Keratinocyte (primary cell): ENCODE results near the gene AFAP1L2. TPM values are rescaled to one million over a fixed set of nuclear protein-coding genes. Genes with fewer than 3 reads are reported as not detected.

ENCODE experiments used
- DNase-seq: peaks from one replicate; pipeline ENCODE4 v3.0.0-alpha.2; 2011; ENCODE audit warnings: low read depth, missing footprints, low spot score
- FAIRE-seq: peaks from 2 replicates; lab custom pipeline; 2011; peaks lifted over from hg19 to GRCh38; lab: Jason Lieb, UNC
- H2AFZ ChIP-seq: 2 replicates; pipeline ENCODE4 v1.6.0; 2012; ENCODE audit warnings: low read length, control low read depth, inconsistent platforms; ENCODE audit not compliant: control insufficient read depth
- H3K27ac ChIP-seq: 2 replicates; pipeline ENCODE4 v1.5.1; 2011; ENCODE audit warnings: low read length; ENCODE audit not compliant: control insufficient read depth, insufficient read depth
- H3K27me3 ChIP-seq: 3 replicates; pipeline ENCODE4 v1.6.0; 2011; ENCODE audit warnings: low read length; ENCODE audit not compliant: control insufficient read depth, insufficient read depth; ENCODE audit errors: extremely low read depth
- H3K36me3 ChIP-seq, 2 experiments: 2 replicates in 1 of 2; 3 replicates in 1 of 2; pipeline ENCODE4 v1.5.1; 2011; ENCODE audit warnings: low read length in 2 of 2, mild to moderate bottlenecking in 1 of 2; ENCODE audit not compliant: control insufficient read depth in 2 of 2, insufficient read depth in 2 of 2; ENCODE audit errors: extremely low read depth in 1 of 2
- H3K4me1 ChIP-seq: 3 replicates; pipeline ENCODE4 v1.5.1; 2011; ENCODE audit warnings: low read length; ENCODE audit not compliant: control insufficient read depth, insufficient read depth; ENCODE audit errors: extremely low read depth
- H3K4me2 ChIP-seq: 3 replicates; pipeline ENCODE4 v1.6.0; 2011; ENCODE audit warnings: low read depth, low read length; ENCODE audit not compliant: control insufficient read depth, insufficient read depth; ENCODE audit errors: extremely low read depth
- H3K4me3 ChIP-seq, 3 experiments: fragments of 200-600 bp in 1 of 3; sonication (generic) in 1 of 3; 2 replicates in 2 of 3; 3 replicates in 1 of 3; pipeline ENCODE4 v1.5.1; 2011 to 2016; ENCODE audit warnings: low read length in 3 of 3, mild to moderate bottlenecking in 3 of 3, control low read depth in 2 of 3, inconsistent platforms in 1 of 3, low read depth in 1 of 3, mixed read lengths in 1 of 3, mixed run types in 1 of 3, moderate library complexity in 1 of 3; ENCODE audit not compliant: control insufficient read depth in 2 of 3, insufficient read depth in 2 of 3; ENCODE audit errors: extremely low read depth in 1 of 3
- H3K79me2 ChIP-seq: 2 replicates; pipeline ENCODE4 v1.6.0; 2012; ENCODE audit warnings: low read length; ENCODE audit not compliant: control insufficient read depth, insufficient read depth
- H3K9ac ChIP-seq: 3 replicates; pipeline ENCODE4 v1.6.0; 2011; ENCODE audit warnings: low read length; ENCODE audit not compliant: control insufficient read depth, insufficient read depth; ENCODE audit errors: extremely low read depth
- H3K9me1 ChIP-seq: 3 replicates; pipeline ENCODE4 v1.6.0; 2011; ENCODE audit warnings: low read length; ENCODE audit not compliant: control insufficient read depth, insufficient read depth; ENCODE audit errors: extremely low read depth
- H3K9me3 ChIP-seq: 2 replicates; pipeline ENCODE4 v1.5.1; 2012; ENCODE audit warnings: low read depth, low read length; ENCODE audit not compliant: control insufficient read depth
- H4K20me1 ChIP-seq: 3 replicates; pipeline ENCODE4 v1.6.0; 2011; ENCODE audit warnings: low read length; ENCODE audit not compliant: control insufficient read depth, insufficient read depth; ENCODE audit errors: extremely low read depth
- EZH2 ChIP-seq: IDR thresholded peaks from one replicate; pipeline ENCODE4 v1.6.1; 2012; ENCODE audit warnings: inconsistent platforms, mild to moderate bottlenecking, low read length, moderate library complexity
- dilution Hi-C: fragments of 300-500 bp; cut with MboI; formaldehyde crosslinking; loops from one replicate; pipeline ENCODE4 v1.7.0; 2020; ENCODE audit warnings: low sequenced_read_pairs; ENCODE audit not compliant: extremely low pct_ligation_motif_present
- polyA plus RNA-seq, 5 experiments: library from polyadenylated mRNA; depleted of rRNA in 3 of 5; stranded (reverse) in 3 of 5; stranded (forward) in 1 of 5; unstranded in 1 of 5; fragments of >200 nt; gene quantifications; 1 replicate in 1 of 5; 2 replicates in 3 of 5; 3 replicates in 1 of 5; pipeline versions ENCODE4 v1.2.1 to v1.2.3, GENCODE V29; 2011 to 2012; ENCODE audit warnings: missing spikeins in 2 of 5, low read depth in 1 of 5, low replicate concordance in 1 of 5
- TF ChIP-seq, protein P1 (sequence below), 3 experiments: IDR thresholded peaks in 1 of 3; conservative IDR thresholded peaks in 1 of 3; optimal IDR thresholded peaks in 1 of 3; 2 replicates in 2 of 3; 3 replicates in 1 of 3; pipeline versions ENCODE3 to v1.5.1; 2011; ENCODE audit warnings: low read length in 3 of 3, mild to moderate bottlenecking in 3 of 3, moderate library complexity in 2 of 3, control low read depth in 1 of 3, inconsistent platforms in 1 of 3; ENCODE audit not compliant: insufficient read depth in 2 of 3; ENCODE audit errors: extremely low read depth in 1 of 3

Gene AFAP1L2
- polyA plus RNA-seq, 1 donor (not counting 4 experiments of a cell fraction or from before 2014, with no cell fraction given): 40.4 TPM

GRCh38 chr10:114380797-114381196, 23.5 kb downstream of the AFAP1L2 start:
- peaks cover 4 to 9% of the 10 kb centered on the region in 2 experiments for H3K36me3 ChIP-seq
- H3K27me3 ChIP-seq: no peaks in the 10 kb centered on the region
- no peak overlapping the region for H3K4me3 ChIP-seq
- DNase-seq: no peak
- no peaks in the 10 kb centered on the region for H3K9me3 ChIP-seq
- peaks cover 8% of the 10 kb centered on the region for H3K4me1 ChIP-seq
- H4K20me1 ChIP-seq: no peaks in the 10 kb centered on the region
- no peak overlapping the region for H3K9ac ChIP-seq
- H2AFZ ChIP-seq: no peak overlapping the region
- peaks cover 76% of the 10 kb centered on the region for H3K79me2 ChIP-seq
- no peak overlapping the region for H3K27ac ChIP-seq
- dilution Hi-C loops: no loop called here
- TF ChIP-seq EZH2: no peak
- TF ChIP-seq, protein P1, sequence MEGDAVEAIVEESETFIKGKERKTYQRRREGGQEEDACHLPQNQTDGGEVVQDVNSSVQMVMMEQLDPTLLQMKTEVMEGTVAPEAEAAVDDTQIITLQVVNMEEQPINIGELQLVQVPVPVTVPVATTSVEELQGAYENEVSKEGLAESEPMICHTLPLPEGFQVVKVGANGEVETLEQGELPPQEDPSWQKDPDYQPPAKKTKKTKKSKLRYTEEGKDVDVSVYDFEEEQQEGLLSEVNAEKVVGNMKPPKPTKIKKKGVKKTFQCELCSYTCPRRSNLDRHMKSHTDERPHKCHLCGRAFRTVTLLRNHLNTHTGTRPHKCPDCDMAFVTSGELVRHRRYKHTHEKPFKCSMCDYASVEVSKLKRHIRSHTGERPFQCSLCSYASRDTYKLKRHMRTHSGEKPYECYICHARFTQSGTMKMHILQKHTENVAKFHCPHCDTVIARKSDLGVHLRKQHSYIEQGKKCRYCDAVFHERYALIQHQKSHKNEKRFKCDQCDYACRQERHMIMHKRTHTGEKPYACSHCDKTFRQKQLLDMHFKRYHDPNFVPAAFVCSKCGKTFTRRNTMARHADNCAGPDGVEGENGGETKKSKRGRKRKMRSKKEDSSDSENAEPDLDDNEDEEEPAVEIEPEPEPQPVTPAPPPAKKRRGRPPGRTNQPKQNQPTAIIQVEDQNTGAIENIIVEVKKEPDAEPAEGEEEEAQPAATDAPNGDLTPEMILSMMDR (optimal IDR thresholded peaks at IDR 0.05 in 1 of 3, IDR thresholded peaks at IDR 0.05 in 1 of 3, conservative IDR thresholded peaks at IDR 0.05 in 1 of 3; ENCODE audit: extremely low read depth in 1 of 3, insufficient read depth in 2 of 3, low read length in 3 of 3): no peak
- peak; percentile 17 for FAIRE-seq
- no peak overlapping the region for H3K4me2 ChIP-seq
- peaks cover 5% of the 10 kb centered on the region for H3K9me1 ChIP-seq

GRCh38 chr10:114380060-114380459, 24.2 kb downstream of the AFAP1L2 start:
- dilution Hi-C loops: no loop called here
- TF ChIP-seq, protein P1 (optimal IDR thresholded peaks at IDR 0.05 in 1 of 3, IDR thresholded peaks at IDR 0.05 in 1 of 3, conservative IDR thresholded peaks at IDR 0.05 in 1 of 3; ENCODE audit: extremely low read depth in 1 of 3, insufficient read depth in 2 of 3, low read length in 3 of 3): no peak
- no peak for TF ChIP-seq EZH2
- peaks cover 3% of the 10 kb centered on the region for H4K20me1 ChIP-seq
- H3K9me3 ChIP-seq: no peaks in the 10 kb centered on the region
- peaks cover 4% of the 10 kb centered on the region in 2 experiments for H3K36me3 ChIP-seq
- H3K4me1 ChIP-seq: peaks cover 8% of the 10 kb centered on the region
- no peak overlapping the region for H3K4me3 ChIP-seq
- no peak overlapping the region for H3K4me2 ChIP-seq
- DNase-seq (no peak), FAIRE-seq (peak; percentile 71)
- no peak overlapping the region for H3K9ac ChIP-seq
- H3K79me2 ChIP-seq: peaks cover 73% of the 10 kb centered on the region
- H2AFZ ChIP-seq: no peak overlapping the region
- H3K27ac ChIP-seq: no peak overlapping the region
- H3K9me1 ChIP-seq: peaks cover 5% of the 10 kb centered on the region
- no peaks in the 10 kb centered on the region for H3K27me3 ChIP-seq
